Loucy (cell line): Measurements from ENCODE around the gene HUNK.

Experiments
- H2AFZ ChIP-seq: fragments of 200-600 bp; sonication (generic); 2 replicates; pipeline ENCODE4 v1.6.0; 2016; ENCODE audit warnings: antibody characterized with exemption, mild to moderate bottlenecking, low read length, moderate library complexity
- H3F3A ChIP-seq: fragments of 200-600 bp; 2 replicates; pipeline ENCODE4 v1.6.0; 2016; ENCODE audit warnings: antibody characterized with exemption, low read depth, mild to moderate bottlenecking
- H3K27me3 ChIP-seq: fragments of 200-600 bp; sonication (generic); 2 replicates; pipeline ENCODE4 v1.6.1; 2014; ENCODE audit warnings: low read length, mild to moderate bottlenecking; ENCODE audit not compliant: insufficient read depth, poor library complexity, severe bottlenecking
- H3K36me3 ChIP-seq: fragments of 200-600 bp; sonication (generic); 2 replicates; pipeline ENCODE4 v1.6.1; 2016; ENCODE audit warnings: low read length; ENCODE audit not compliant: insufficient read depth
- H3K4me1 ChIP-seq: fragments of 200-600 bp; sonication (generic); 2 replicates; pipeline ENCODE4 v1.5.1; 2014; ENCODE audit warnings: low read length, mild to moderate bottlenecking; ENCODE audit not compliant: insufficient read depth, poor library complexity, severe bottlenecking
- H3K4me2 ChIP-seq: fragments of 200-600 bp; sonication (generic); 2 replicates; pipeline ENCODE4 v1.6.0; 2014; ENCODE audit warnings: antibody characterized with exemption, low read length, low read depth, mild to moderate bottlenecking; ENCODE audit not compliant: poor library complexity, severe bottlenecking
- H3K4me3 ChIP-seq: fragments of 200-600 bp; sonication (generic); 2 replicates; pipeline ENCODE4 v1.5.1; 2014; ENCODE audit warnings: low read length, mild to moderate bottlenecking, mixed read lengths; ENCODE audit not compliant: poor library complexity, severe bottlenecking
- H3K79me2 ChIP-seq: fragments of 200-600 bp; sonication (generic); 2 replicates; pipeline ENCODE4 v1.6.1; 2014; ENCODE audit warnings: low read length; ENCODE audit not compliant: insufficient read depth
- H3K9ac ChIP-seq: fragments of 200-600 bp; sonication (generic); 2 replicates; pipeline ENCODE4 v1.6.0; 2014; ENCODE audit warnings: mild to moderate bottlenecking, low read depth, low read length, moderate library complexity; ENCODE audit not compliant: poor library complexity, severe bottlenecking
- H3K9me2 ChIP-seq: fragments of 200-600 bp; sonication (generic); replicated peaks from 2 replicates; pipeline ENCODE4 v1.6.1; 2016; ENCODE audit warnings: low read depth, low read length, mixed read lengths
- H3K9me3 ChIP-seq: fragments of 200-600 bp; sonication (generic); 2 replicates; pipeline ENCODE4 v1.6.1; 2014; ENCODE audit warnings: mild to moderate bottlenecking, antibody characterized with exemption, low read length, low read depth; ENCODE audit not compliant: insufficient read depth
- H4K20me1 ChIP-seq: fragments of 200-600 bp; sonication (generic); 2 replicates; pipeline ENCODE4 v1.6.0; 2014; ENCODE audit warnings: antibody characterized with exemption, low read length, mild to moderate bottlenecking; ENCODE audit not compliant: insufficient read depth, poor library complexity, severe bottlenecking
- EZH2phosphoT487 ChIP-seq: fragments of 200-600 bp; IDR thresholded peaks from 2 replicates; pipeline ENCODE4 v1.6.1; 2018; ENCODE audit warnings: antibody characterized with exemption, mild to moderate bottlenecking, moderate library complexity, borderline replicate concordance
- TF ChIP-seq, protein P1 (sequence below): fragments of 200-600 bp; sonication (generic); conservative IDR thresholded peaks from 2 replicates; pipeline ENCODE4 v1.5.1; 2014; ENCODE audit warnings: mild to moderate bottlenecking, antibody characterized with exemption, low read length

HUNK gene

DNA sequence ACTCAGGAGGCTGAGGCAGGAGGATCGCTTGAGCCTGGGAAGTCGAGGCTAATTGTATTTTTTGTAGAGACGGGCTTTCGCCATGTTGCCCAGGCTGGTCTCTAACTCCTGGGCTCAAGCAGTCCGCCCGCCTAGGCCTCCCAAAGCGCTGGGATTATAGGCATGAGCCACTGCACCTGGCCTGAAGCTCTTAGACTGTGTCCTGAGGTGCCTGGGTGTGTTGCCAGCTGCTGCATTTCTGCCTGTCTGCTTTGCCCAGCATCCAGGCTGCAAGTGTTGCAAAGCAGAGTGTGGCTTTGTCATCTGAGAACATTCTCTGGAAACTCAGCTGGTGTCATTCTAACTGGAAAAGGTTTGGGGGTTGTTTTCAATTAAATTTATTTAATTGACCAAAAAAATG is 105.0 kb downstream of the HUNK start:
- no peak overlapping the region for H2AFZ ChIP-seq
- H3K9me2 ChIP-seq, result no peaks in the 10 kb centered on the region
- no peak overlapping the region for H3K9ac ChIP-seq
- no peaks in the 10 kb centered on the region for H3F3A ChIP-seq
- H3K4me1 ChIP-seq, result no peaks in the 10 kb centered on the region
- H3K4me3 ChIP-seq, result no peak overlapping the region
- H3K27me3 ChIP-seq, result no peaks in the 10 kb centered on the region
- no peaks in the 10 kb centered on the region for H3K9me3 ChIP-seq
- H3K79me2 ChIP-seq, result no peaks in the 10 kb centered on the region
- TF ChIP-seq, protein P1, sequence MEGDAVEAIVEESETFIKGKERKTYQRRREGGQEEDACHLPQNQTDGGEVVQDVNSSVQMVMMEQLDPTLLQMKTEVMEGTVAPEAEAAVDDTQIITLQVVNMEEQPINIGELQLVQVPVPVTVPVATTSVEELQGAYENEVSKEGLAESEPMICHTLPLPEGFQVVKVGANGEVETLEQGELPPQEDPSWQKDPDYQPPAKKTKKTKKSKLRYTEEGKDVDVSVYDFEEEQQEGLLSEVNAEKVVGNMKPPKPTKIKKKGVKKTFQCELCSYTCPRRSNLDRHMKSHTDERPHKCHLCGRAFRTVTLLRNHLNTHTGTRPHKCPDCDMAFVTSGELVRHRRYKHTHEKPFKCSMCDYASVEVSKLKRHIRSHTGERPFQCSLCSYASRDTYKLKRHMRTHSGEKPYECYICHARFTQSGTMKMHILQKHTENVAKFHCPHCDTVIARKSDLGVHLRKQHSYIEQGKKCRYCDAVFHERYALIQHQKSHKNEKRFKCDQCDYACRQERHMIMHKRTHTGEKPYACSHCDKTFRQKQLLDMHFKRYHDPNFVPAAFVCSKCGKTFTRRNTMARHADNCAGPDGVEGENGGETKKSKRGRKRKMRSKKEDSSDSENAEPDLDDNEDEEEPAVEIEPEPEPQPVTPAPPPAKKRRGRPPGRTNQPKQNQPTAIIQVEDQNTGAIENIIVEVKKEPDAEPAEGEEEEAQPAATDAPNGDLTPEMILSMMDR, result no peak
- no peak for TF ChIP-seq EZH2phosphoT487
- no peak overlapping the region for H3K4me2 ChIP-seq
- no peaks in the 10 kb centered on the region for H3K36me3 ChIP-seq
- no peaks in the 10 kb centered on the region for H4K20me1 ChIP-seq

DNA sequence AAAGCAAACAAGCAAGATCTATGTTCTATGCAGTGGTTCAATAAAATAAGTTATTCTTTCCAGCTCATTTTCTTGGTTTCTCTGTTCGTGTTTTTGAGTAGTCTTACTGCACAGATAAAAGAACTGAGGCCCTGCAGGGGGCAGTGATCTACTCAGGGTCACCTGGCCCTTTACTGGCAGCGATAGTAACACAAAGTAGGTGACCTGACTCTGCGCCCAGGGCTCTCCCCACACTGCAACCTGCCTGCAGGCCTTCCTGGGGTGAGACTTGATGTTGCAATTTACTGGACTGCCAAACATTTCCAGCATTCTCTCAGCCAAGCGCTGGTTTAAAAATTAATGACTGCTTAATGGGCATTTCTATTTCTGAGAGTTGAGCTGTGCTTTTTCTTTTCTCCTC is 110.3 kb downstream of the HUNK start:
- Histone ChIP-seq H3K9me2 (no peaks in the 10 kb centered on the region), H4K20me1 (no peaks in the 10 kb centered on the region), H2AFZ (no peak overlapping the region), H3K4me3 (no peak overlapping the region), H3F3A (no peaks in the 10 kb centered on the region), H3K9ac (no peak overlapping the region), H3K4me1 (no peaks in the 10 kb centered on the region), H3K4me2 (no peak overlapping the region), H3K79me2 (no peaks in the 10 kb centered on the region), H3K36me3 (no peaks in the 10 kb centered on the region), H3K27me3 (no peaks in the 10 kb centered on the region), H3K9me3 (peaks cover 6% of the 10 kb centered on the region; the same call in 1 of the 2 replicates)
- TF ChIP-seq EZH2phosphoT487, result no peak
- TF ChIP-seq, protein P1, result no peak

DNA sequence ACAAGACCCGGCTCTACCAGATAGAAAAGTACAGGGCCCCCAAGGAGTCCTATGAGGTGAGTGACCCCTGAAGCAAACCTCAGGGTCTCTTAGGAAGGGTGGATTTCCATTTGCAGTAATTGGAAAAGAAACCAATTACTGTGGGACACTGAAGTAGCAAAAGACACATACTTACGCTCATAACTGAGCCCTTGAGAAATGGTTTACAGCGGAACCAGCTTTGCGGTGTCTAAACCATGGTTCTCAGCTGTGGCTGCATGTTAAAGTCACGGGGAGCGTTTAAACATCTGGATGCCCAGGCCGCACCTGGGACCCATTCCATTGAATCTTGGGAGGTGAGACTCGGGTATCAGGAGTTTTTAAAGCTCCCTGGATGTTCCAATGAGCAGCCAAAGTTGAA is 110.7 kb downstream of the HUNK start:
- H2AFZ ChIP-seq, result no peak overlapping the region
- H4K20me1 ChIP-seq, result no peaks in the 10 kb centered on the region
- no peak overlapping the region for H3K4me2 ChIP-seq
- no peaks in the 10 kb centered on the region for H3K79me2 ChIP-seq
- H3K9me2 ChIP-seq, result no peaks in the 10 kb centered on the region
- H3F3A ChIP-seq, result no peaks in the 10 kb centered on the region
- H3K27me3 ChIP-seq, result no peaks in the 10 kb centered on the region
- H3K9ac ChIP-seq, result no peak overlapping the region
- TF ChIP-seq, protein P1, result no peak
- TF ChIP-seq EZH2phosphoT487, result no peak
- peaks cover 6% of the 10 kb centered on the region; the same call in 1 of the 2 replicates for H3K9me3 ChIP-seq
- H3K4me1 ChIP-seq, result no peaks in the 10 kb centered on the region
- H3K36me3 ChIP-seq, result no peaks in the 10 kb centered on the region
- no peak overlapping the region for H3K4me3 ChIP-seq
